GM13977 (cell line): ENCODE measurements around the gene OR52B6.

ENCODE experiments used
- DNase-seq: peaks from one replicate; pipeline ENCODE4 v3.0.0; 2012; ENCODE audit warnings: low spot score
- in situ Hi-C: fragments of 300-500 bp; cut with MboI; formaldehyde crosslinking; loops from one replicate; pipeline ENCODE4 v1.12.0; 2022; ENCODE audit warnings: low sequenced_read_pairs, low pct_unique_long_range_greater_than_20kb, mixed read lengths, inconsistent platforms; ENCODE audit not compliant: unreplicated experiment
- TF ChIP-seq, protein P1 (sequence below): IDR thresholded peaks from 2 replicates; pipeline ENCODE4 v1.5.1; 2012; ENCODE audit warnings: mild to moderate bottlenecking, control low read depth; ENCODE audit not compliant: insufficient read depth; ENCODE audit errors: extremely low read depth, missing control alignments

The OR52B6 gene

DNA sequence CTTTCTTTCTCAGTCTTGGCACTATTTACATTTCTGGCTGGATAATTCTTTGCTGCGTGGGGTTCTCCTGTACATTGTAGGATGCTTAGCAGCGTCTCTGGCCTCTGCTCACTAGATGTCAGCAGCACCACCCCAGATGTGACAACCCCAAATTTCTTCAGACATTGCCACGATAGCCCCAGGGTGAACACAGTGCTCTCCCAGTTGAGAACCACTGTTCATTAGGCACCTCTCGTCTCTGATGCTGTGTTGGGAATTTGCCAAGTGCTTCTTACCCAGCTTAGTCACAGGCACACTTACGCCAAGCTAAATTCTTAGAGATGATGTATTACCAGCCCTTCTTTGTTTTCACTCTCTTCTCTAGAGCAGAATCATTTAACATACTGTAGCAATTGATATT lies 25.2 kb downstream of the OR52B6 start:
- TF ChIP-seq, protein P1, sequence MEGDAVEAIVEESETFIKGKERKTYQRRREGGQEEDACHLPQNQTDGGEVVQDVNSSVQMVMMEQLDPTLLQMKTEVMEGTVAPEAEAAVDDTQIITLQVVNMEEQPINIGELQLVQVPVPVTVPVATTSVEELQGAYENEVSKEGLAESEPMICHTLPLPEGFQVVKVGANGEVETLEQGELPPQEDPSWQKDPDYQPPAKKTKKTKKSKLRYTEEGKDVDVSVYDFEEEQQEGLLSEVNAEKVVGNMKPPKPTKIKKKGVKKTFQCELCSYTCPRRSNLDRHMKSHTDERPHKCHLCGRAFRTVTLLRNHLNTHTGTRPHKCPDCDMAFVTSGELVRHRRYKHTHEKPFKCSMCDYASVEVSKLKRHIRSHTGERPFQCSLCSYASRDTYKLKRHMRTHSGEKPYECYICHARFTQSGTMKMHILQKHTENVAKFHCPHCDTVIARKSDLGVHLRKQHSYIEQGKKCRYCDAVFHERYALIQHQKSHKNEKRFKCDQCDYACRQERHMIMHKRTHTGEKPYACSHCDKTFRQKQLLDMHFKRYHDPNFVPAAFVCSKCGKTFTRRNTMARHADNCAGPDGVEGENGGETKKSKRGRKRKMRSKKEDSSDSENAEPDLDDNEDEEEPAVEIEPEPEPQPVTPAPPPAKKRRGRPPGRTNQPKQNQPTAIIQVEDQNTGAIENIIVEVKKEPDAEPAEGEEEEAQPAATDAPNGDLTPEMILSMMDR, result peak; percentile 15
- DNase-seq, result no peak
- in situ Hi-C loops, result no loop called here

DNA sequence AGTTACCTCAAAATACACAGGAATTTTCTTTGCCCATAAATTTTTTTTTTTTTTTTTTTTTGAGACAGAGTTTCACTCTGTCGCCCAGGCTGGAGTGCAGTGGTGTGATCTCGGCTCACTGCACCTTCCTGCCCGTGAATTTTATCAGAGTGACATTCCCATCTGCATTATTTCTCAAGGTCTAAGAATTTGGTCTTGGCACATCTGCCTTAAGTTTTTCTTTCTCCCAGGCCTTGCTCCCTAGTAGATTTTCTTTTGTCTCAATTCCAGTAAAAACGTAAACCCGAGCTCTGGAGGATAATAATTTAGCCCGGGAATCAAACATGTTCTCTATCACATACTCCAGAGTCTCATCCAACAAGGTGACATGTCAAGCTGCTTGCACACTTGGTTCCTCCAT lies 28.1 kb downstream of the OR52B6 start:
- in situ Hi-C loops, result no loop called here
- no peak for DNase-seq
- TF ChIP-seq, protein P1, result no peak

DNA sequence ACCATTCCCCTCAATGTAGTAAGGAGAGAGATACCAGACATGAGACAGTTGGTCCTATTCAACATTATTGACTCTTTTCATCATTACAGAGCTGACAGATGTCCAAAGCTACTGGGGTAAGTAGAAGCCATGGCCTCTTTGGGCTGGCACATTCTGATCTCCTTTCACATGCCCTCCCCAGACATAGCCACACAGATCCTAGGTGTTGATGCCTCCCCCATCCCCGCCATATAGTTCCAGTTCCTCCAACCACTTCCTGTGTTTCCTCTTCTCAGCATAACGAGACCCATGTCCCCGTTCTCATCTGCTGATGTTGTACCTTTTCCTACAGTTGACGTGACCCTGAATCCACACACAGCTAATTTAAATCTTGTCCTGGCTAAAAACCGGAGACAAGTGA lies 29.8 kb downstream of the OR52B6 start:
- in situ Hi-C loops, result no loop called here
- DNase-seq, result no peak
- TF ChIP-seq, protein P1, result no peak

DNA sequence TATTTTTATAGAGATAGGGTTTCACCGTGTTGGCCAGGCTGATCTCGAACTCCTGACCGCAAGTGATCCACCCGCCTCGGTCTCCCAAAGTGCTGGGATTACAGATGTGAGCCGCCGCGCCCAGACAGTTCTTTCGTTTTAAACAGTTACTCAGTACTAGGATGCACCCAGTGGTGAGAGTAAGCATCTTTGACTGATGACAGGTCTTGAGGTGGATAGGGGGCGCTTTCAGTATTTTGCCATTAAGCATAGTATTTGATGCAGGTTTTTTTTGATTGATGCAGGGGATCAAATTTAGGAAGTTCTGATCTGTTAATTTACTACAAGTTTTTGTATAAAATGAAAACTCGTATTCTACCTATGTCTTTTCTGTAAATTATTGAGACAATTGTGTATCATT lies 30.9 kb downstream of the OR52B6 start:
- TF ChIP-seq, protein P1, result no peak
- in situ Hi-C loops, result no loop called here
- no peak for DNase-seq

DNA sequence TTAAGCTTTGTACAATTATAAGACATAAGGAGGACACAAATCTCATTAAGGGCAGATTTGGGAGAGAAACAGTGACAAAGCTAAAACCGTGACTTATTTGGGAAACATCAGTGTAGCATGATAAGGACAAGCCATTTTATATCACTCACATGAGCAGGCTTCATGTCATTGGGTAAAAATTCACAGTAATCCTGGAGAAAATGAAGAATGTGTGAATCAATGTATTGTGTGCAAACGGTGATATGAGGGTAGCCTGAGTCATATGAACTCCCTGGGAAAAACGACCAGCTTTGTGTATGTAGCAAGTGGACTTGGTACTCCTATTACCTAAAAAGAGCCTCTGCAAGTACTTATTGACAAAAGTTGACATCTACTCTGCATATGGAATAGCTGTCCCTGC lies 38.1 kb downstream of the OR52B6 start:
- TF ChIP-seq, protein P1, result no peak
- no peak for DNase-seq
- in situ Hi-C loops, result no loop called here

DNA sequence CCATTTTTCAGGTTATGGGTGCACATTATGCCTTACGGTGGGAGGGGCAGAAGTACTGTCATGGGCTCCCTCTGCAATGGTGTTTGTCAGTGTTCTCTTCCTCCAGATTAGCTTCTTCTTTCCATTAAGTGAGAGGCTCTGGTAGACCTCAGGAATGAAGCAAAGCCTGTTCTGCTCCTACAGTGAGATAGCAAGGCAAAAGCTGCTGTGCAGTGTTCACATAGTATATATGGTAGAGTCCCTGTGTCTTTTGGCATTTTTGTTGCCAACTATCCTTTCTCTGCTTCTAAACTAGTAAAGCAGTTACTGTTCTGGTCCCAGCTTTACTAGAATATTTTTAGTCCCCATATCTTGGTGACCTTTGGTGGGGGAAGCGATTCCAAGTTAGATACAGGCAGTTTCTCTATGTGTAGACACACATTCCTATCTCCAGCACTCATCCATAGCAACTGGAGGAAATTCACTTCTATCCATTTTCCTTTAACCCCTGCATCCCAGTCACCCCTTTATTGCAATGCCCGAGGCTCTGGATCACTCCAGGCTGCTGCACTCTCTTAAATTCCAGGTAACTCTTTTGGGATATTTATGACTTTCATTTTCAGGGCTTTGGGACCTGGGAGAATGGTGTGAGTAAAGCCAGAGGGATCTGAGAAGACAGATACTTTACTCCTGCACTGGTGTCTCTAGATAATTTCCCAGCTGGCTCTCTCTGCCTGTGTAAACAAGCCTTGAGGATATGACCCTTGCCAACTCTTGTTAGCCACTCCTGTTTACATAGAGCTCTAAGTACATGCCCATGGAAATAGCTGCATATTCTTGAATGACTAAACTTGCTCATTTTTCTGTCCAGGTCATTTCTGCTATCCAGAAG lies 40.2 kb downstream of the OR52B6 start:
- TF ChIP-seq, protein P1, result no peak
- in situ Hi-C loops, result no loop called here
- no peak for DNase-seq
